HepG2 (cell line): ENCODE results near the gene BPIFA2. TPM values are rescaled to one million over a fixed set of nuclear protein-coding genes. Genes with fewer than 3 reads are reported as not detected.

ENCODE experiments used
- CEBPB ChIP-seq: IDR thresholded peaks from 2 replicates; pipeline ENCODE4 v1.6.1; 2011; ENCODE audit warnings: low read depth, low read length, improper control_type of control experiment, borderline replicate concordance
- DMTF1 ChIP-seq: sonication (generic); formaldehyde crosslinking; IDR thresholded peaks from 2 replicates; pipeline ENCODE4 v1.4.0; 2020; ENCODE audit warnings: mild to moderate bottlenecking, missing genetic modification reagents
- E2F1 ChIP-seq: sonication (generic); formaldehyde crosslinking; IDR thresholded peaks from 2 replicates; pipeline ENCODE4 v1.5.0; 2020; ENCODE audit warnings: missing genetic modification reagents
- GZF1 ChIP-seq: sonication (generic); formaldehyde crosslinking; IDR thresholded peaks from 2 replicates; pipeline ENCODE4 v1.5.1; 2020; ENCODE audit warnings: mild to moderate bottlenecking, missing genetic modification reagents
- HOXA9 ChIP-seq: sonication (generic); formaldehyde crosslinking; IDR thresholded peaks from 2 replicates; pipeline ENCODE4 v1.8.1; 2022; ENCODE audit warnings: missing genetic modification reagents, mild to moderate bottlenecking, moderate library complexity, borderline replicate concordance
- KLF15 ChIP-seq: sonication (generic); formaldehyde crosslinking; IDR thresholded peaks from 2 replicates; pipeline ENCODE4 v1.8.1; 2023; ENCODE audit warnings: borderline replicate concordance, mild to moderate bottlenecking, inconsistent platforms, missing genetic modification reagents, mixed read lengths
- PBX3 ChIP-seq: sonication (generic); formaldehyde crosslinking; IDR thresholded peaks from 2 replicates; pipeline ENCODE4 v1.8.1; 2023; ENCODE audit warnings: missing genetic modification reagents, inconsistent platforms, borderline replicate concordance
- PITX1 ChIP-seq: sonication (generic); formaldehyde crosslinking; IDR thresholded peaks from 2 replicates; pipeline ENCODE4 v1.5.1; 2020; ENCODE audit warnings: mild to moderate bottlenecking, missing genetic modification reagents
- RFX3 ChIP-seq: IDR thresholded peaks from 2 replicates; pipeline ENCODE4 v1.6.1; 2016; ENCODE audit warnings: missing biosample characterization, missing genetic modification reagents
- SIN3B ChIP-seq: fragments of 150-350 bp; IDR thresholded peaks from 2 replicates; pipeline ENCODE4 v1.6.1; 2014; ENCODE audit warnings: low read length
- ZBTB33 ChIP-seq: sonication (generic); formaldehyde crosslinking; IDR thresholded peaks from 2 replicates; pipeline ENCODE4 v1.4.0; 2020; ENCODE audit warnings: missing genetic modification reagents
- ZBTB44 ChIP-seq: sonication (generic); formaldehyde crosslinking; IDR thresholded peaks from 2 replicates; pipeline ENCODE4 v1.4.0; 2020; ENCODE audit warnings: missing genetic modification reagents
- ZFYVE20 ChIP-seq: sonication (generic); formaldehyde crosslinking; IDR thresholded peaks from 2 replicates; pipeline ENCODE4 v1.8.0; 2023; ENCODE audit warnings: low read depth, mild to moderate bottlenecking, moderate library complexity, missing genetic modification reagents, borderline replicate concordance
- ZNF280B ChIP-seq: sonication (generic); formaldehyde crosslinking; IDR thresholded peaks from 2 replicates; pipeline ENCODE4 v1.5.0; 2020; ENCODE audit warnings: missing genetic modification reagents, mild to moderate bottlenecking, borderline replicate concordance
- ZNF343 ChIP-seq: sonication (generic); formaldehyde crosslinking; IDR thresholded peaks from 2 replicates; pipeline ENCODE4 v1.4.0; 2020; ENCODE audit warnings: mild to moderate bottlenecking, missing genetic modification reagents
- ZNF547 ChIP-seq: sonication (generic); formaldehyde crosslinking; IDR thresholded peaks from 2 replicates; pipeline ENCODE4 v1.5.1; 2020; ENCODE audit warnings: mild to moderate bottlenecking, missing genetic modification reagents
- ZNF713 ChIP-seq: sonication (generic); formaldehyde crosslinking; IDR thresholded peaks from 2 replicates; pipeline ENCODE4 v1.4.0; 2020; ENCODE audit warnings: mild to moderate bottlenecking, missing genetic modification reagents
- ZNF768 ChIP-seq: sonication (generic); formaldehyde crosslinking; IDR thresholded peaks from 2 replicates; pipeline ENCODE4 v1.4.0; 2020; ENCODE audit warnings: missing genetic modification reagents
- polyA plus RNA-seq, 8 experiments: library from polyadenylated mRNA; depleted of rRNA in 3 of 8; stranded (reverse) in 7 of 8; unstranded in 1 of 8; fragments of >200 nt; fragmentation: Illumina TruSeq in 4 of 8; extraction: Trizol in 4 of 8; gene quantifications; 2 replicates each; pipeline versions ENCODE4 v1.2.1 to v1.2.3, GENCODE V29; 2011 to 2016; ENCODE audit warnings: low read depth in 4 of 8, missing spikeins in 1 of 8, mixed read lengths in 1 of 8; ENCODE audit not compliant: insufficient read depth in 1 of 8
- total RNA-seq, 5 experiments: library from RNA; depleted of rRNA; stranded (reverse); fragments of >200 nt; fragmentation: Illumina TruSeq; extraction: Trizol; gene quantifications; 2 replicates each; pipeline ENCODE4 v1.2.3, GENCODE V29; 2016; ENCODE audit warnings: low read depth in 1 of 5

BPIFA2 gene
- total and polyA plus RNA-seq, 2 of the 13 experiments (the other 11 are each of a cell fraction or from before 2014, with no cell fraction given) = not detected

- TF ChIP-seq ZNF547 (CRISPR knock-in tag) (peak; percentile 81; the same call in 1 of the 2 replicates), ZFYVE20 (CRISPR knock-in tag) (peak; percentile 91; the same call in 1 of the 2 replicates), ZBTB33 (CRISPR knock-in tag) (peak; percentile 45; the same call in 1 of the 2 replicates), ZNF343 (CRISPR knock-in tag) (peak; percentile 59; the same call in 1 of the 2 replicates), ZBTB44 (peak; percentile 99), PITX1 (peak; percentile 77), CEBPB (no peak), SIN3B (no peak), PBX3 (CRISPR knock-in tag) (peak; percentile 87; the same call in 1 of the 2 replicates), ZNF768 (peak; percentile 37; the same call in 1 of the 2 replicates), RFX3 (CRISPR knock-in tag) (0 out of 2 replicates have a peak, but pooled peaks have one; percentile 45), E2F1 (CRISPR knock-in tag) (peak; percentile 78), GZF1 (CRISPR knock-in tag) (peak; percentile 86), KLF15 (CRISPR knock-in tag) (peak; percentile 93; the same call in 1 of the 2 replicates), ZNF280B (CRISPR knock-in tag) (peak; percentile 86; the same call in 1 of the 2 replicates), HOXA9 (CRISPR knock-in tag) (peak; percentile 96), DMTF1 (CRISPR knock-in tag) (peak; percentile 86; the same call in 1 of the 2 replicates), ZNF713 (CRISPR knock-in tag) (no peak)
These were observed 41.8 kb downstream of the BPIFA2 start (continued) for GRCh38 chr20:33209789-33210188.
